GM23338 (cell line): ENCODE results near the gene FAM241A. TPM values are rescaled to one million over a fixed set of nuclear protein-coding genes. Genes with fewer than 3 reads are reported as not detected.
"Not testable (repeated sequence)": the region's sequence is repeated elsewhere in the genome, so short reads cannot be mapped to it uniquely, and the experiment has no call there.

Experiments
- ATAC-seq: fragments of 200-7000 bp; cut with Tn5 transposase; 3 replicates; pipeline ENCODE4 v1.9.1; 2020
- DNase-seq: peaks from one replicate; pipeline ENCODE4 v3.0.0-alpha.2; 2015; ENCODE audit warnings: low spot score
- H2AFZ ChIP-seq: fragments of 200-600 bp; sonication (generic); 2 replicates; pipeline ENCODE4 v1.8.0; 2016; ENCODE audit warnings: antibody characterized with exemption, mild to moderate bottlenecking, moderate library complexity
- H3F3A ChIP-seq: fragments of 200-600 bp; sonication (generic); replicated peaks from 2 replicates; pipeline ENCODE4 v1.8.0; 2017; ENCODE audit warnings: antibody characterized with exemption, mixed run types, low read depth
- H3K27ac ChIP-seq: fragments of 200-600 bp; sonication (generic); 2 replicates; pipeline ENCODE4 v1.6.1; 2016; ENCODE audit warnings: low read depth
- H3K27me3 ChIP-seq: fragments of 200-600 bp; sonication (generic); 2 replicates; pipeline ENCODE4 v1.8.0; 2016; ENCODE audit warnings: mild to moderate bottlenecking, mixed run types, moderate library complexity; ENCODE audit not compliant: insufficient read depth
- H3K36me3 ChIP-seq: fragments of 200-600 bp; sonication (generic); 2 replicates; pipeline ENCODE4 v1.8.0; 2016; ENCODE audit warnings: mild to moderate bottlenecking; ENCODE audit not compliant: insufficient read depth
- H3K4me1 ChIP-seq: fragments of 200-600 bp; sonication (generic); 2 replicates; pipeline ENCODE4 v1.8.0; 2016; ENCODE audit warnings: mild to moderate bottlenecking, moderate library complexity; ENCODE audit not compliant: insufficient read depth
- H3K4me2 ChIP-seq: fragments of 200-600 bp; sonication (generic); 2 replicates; pipeline ENCODE4 v1.7.1; 2017; ENCODE audit warnings: mixed run types
- H3K4me3 ChIP-seq: fragments of 200-600 bp; sonication (generic); 2 replicates; pipeline ENCODE4 v1.6.1; 2016; ENCODE audit warnings: mixed run types
- H3K79me2 ChIP-seq: fragments of 200-600 bp; sonication (generic); replicated peaks from 2 replicates; pipeline ENCODE4 v1.8.0; 2017; ENCODE audit warnings: mild to moderate bottlenecking; ENCODE audit not compliant: insufficient read depth
- H3K9me2 ChIP-seq: fragments of 200-600 bp; sonication (generic); 2 replicates; pipeline ENCODE4 v1.8.0; 2017; ENCODE audit not compliant: insufficient read depth
- H4K20me1 ChIP-seq: fragments of 200-600 bp; sonication (generic); replicated peaks from 2 replicates; pipeline ENCODE4 v1.8.0; 2017; ENCODE audit warnings: mild to moderate bottlenecking; ENCODE audit not compliant: insufficient read depth
- H3K27ac Mint-ChIP-seq: 2 replicates; pipeline ENCODE4 v1.8.0; 2020; ENCODE audit warnings: inconsistent platforms, mild to moderate bottlenecking, moderate library complexity, mixed read lengths
- H3K27me3 Mint-ChIP-seq: 3 replicates; pipeline ENCODE4 v1.8.0; 2022; ENCODE audit warnings: low read depth, mild to moderate bottlenecking, moderate library complexity, mixed read lengths, inconsistent platforms; ENCODE audit not compliant: insufficient read depth, poor library complexity
- H3K36me3 Mint-ChIP-seq: 3 replicates; pipeline ENCODE4 v1.8.0; 2021; ENCODE audit warnings: low read depth, mild to moderate bottlenecking, inconsistent platforms, moderate library complexity, mixed read lengths
- H3K4me1 Mint-ChIP-seq: 3 replicates; pipeline ENCODE4 v1.8.0; 2020; ENCODE audit warnings: mild to moderate bottlenecking, inconsistent platforms, mixed read lengths
- H3K4me3 Mint-ChIP-seq: 3 replicates; pipeline ENCODE4 v1.8.0; 2021; ENCODE audit warnings: moderate library complexity, mild to moderate bottlenecking, inconsistent platforms, mixed read lengths
- H3K9me3 Mint-ChIP-seq: 3 replicates; pipeline ENCODE4 v1.8.0; 2020; ENCODE audit warnings: moderate library complexity, mild to moderate bottlenecking, inconsistent platforms, mixed read lengths
- ZNF462 ChIP-seq: fragments of 250-450 bp; sonication (Bioruptor Pico); IDR thresholded peaks from 2 replicates; pipeline ENCODE4 v1.5.0; 2020; ENCODE audit warnings: mild to moderate bottlenecking, moderate library complexity
- polyA plus RNA-seq: library from polyadenylated mRNA; unstranded; fragments of >200 nt; fragmentation: Nextera tagmentation; extraction: Ambion mirVana; gene quantifications from 2 replicates; pipeline ENCODE4 v1.2.1, GENCODE V29; 2016
- total RNA-seq: library from RNA; depleted of rRNA; stranded (reverse); fragments of >200 nt; shearing (Covaris generic); gene quantifications from 2 replicates; pipeline ENCODE4 v1.2.3, GENCODE V29; 2014

Gene FAM241A
- total and polyA plus RNA-seq, 2 experiments from 2014 or later: 0.58 to 0.63 TPM

GRCh38 chr4:112206431-112206830, 61.2 kb downstream of the FAM241A start:
- H3K9me3 Mint-ChIP-seq: no peaks in the 10 kb centered on the region
- TF ChIP-seq ZNF462: no peak
- Histone ChIP-seq H3K4me1 (peaks cover 4% of the 10 kb centered on the region; the same call in 1 of the 2 replicates), H3K36me3 (no peaks in the 10 kb centered on the region), H3K4me2 (no peak overlapping the region), H3K79me2 (no peaks in the 10 kb centered on the region), H3K27me3 (no peaks in the 10 kb centered on the region), H4K20me1 (no peaks in the 10 kb centered on the region), H3K9me2 (peaks cover 8% of the 10 kb centered on the region; the same call in 1 of the 2 replicates), H2AFZ (no peak overlapping the region), H3K4me3 (no peak overlapping the region), H3F3A (no peaks in the 10 kb centered on the region), H3K27ac (no peak overlapping the region)
- H3K27me3 Mint-ChIP-seq: peaks cover 1% of the 10 kb centered on the region
- no peak overlapping the region for H3K4me3 Mint-ChIP-seq
- H3K36me3 Mint-ChIP-seq: no peaks in the 10 kb centered on the region
- ATAC-seq (no peak), DNase-seq (no peak)
- no peak overlapping the region for H3K27ac Mint-ChIP-seq
- peaks cover 9% of the 10 kb centered on the region for H3K4me1 Mint-ChIP-seq

- not testable (repeated sequence) for ATAC-seq, H3K4me1 ChIP-seq, H3K36me3 ChIP-seq, H4K20me1 ChIP-seq, H3K4me3 ChIP-seq, H3K4me1 Mint-ChIP-seq, H2AFZ ChIP-seq, H3K9me2 ChIP-seq, H3K9me3 Mint-ChIP-seq, DNase-seq, H3K27ac Mint-ChIP-seq, H3K79me2 ChIP-seq, H3K27me3 ChIP-seq, H3K27me3 Mint-ChIP-seq, H3K4me3 Mint-ChIP-seq, H3K36me3 Mint-ChIP-seq, H3K4me2 ChIP-seq, H3F3A ChIP-seq, H3K27ac ChIP-seq
Measured at GRCh38 chr4:112208137-112209095, 63.2 kb downstream of the FAM241A start.
